KMS-11 (cell line): ENCODE results near the gene IGFBP3.

ENCODE experiments used
- H2AFZ ChIP-seq: fragments of 200-600 bp; sonication (generic); 2 replicates; pipeline ENCODE4 v1.6.1; 2016; ENCODE audit warnings: antibody characterized with exemption, mixed run types, low read depth
- H3K27ac ChIP-seq: fragments of 200-600 bp; sonication (generic); 2 replicates; pipeline ENCODE4 v1.6.1; 2016; ENCODE audit warnings: mild to moderate bottlenecking, mixed run types
- H3K27me3 ChIP-seq: fragments of 200-600 bp; sonication (generic); 2 replicates; pipeline ENCODE4 v1.6.1; 2017; ENCODE audit warnings: mild to moderate bottlenecking, low read depth, mixed run types, moderate library complexity; ENCODE audit not compliant: insufficient read depth
- H3K36me3 ChIP-seq: fragments of 200-600 bp; sonication (generic); 2 replicates; pipeline ENCODE4 v1.6.1; 2017; ENCODE audit warnings: mild to moderate bottlenecking, mixed run types; ENCODE audit not compliant: insufficient read depth
- H3K4me1 ChIP-seq: fragments of 200-600 bp; sonication (generic); 2 replicates; pipeline ENCODE4 v1.6.1; 2016; ENCODE audit warnings: mild to moderate bottlenecking, low read depth, mixed run types; ENCODE audit not compliant: poor library complexity, severe bottlenecking
- H3K4me2 ChIP-seq: fragments of 200-600 bp; sonication (generic); 2 replicates; pipeline ENCODE4 v1.7.0; 2016; ENCODE audit warnings: mild to moderate bottlenecking, mixed run types
- H3K4me3 ChIP-seq: fragments of 200-600 bp; sonication (generic); IDR thresholded peaks from 2 replicates; pipeline ENCODE4 v1.6.1; 2017; ENCODE audit warnings: low read depth, low read length, mixed read lengths; ENCODE audit not compliant: insufficient read depth
- H3K79me2 ChIP-seq: fragments of 200-600 bp; sonication (generic); 2 replicates; pipeline ENCODE4 v1.6.1; 2016; ENCODE audit warnings: low read depth, mixed run types; ENCODE audit not compliant: insufficient read depth
- H3K9ac ChIP-seq: fragments of 200-600 bp; sonication (generic); 2 replicates; pipeline ENCODE4 v1.6.1; 2016; ENCODE audit warnings: mild to moderate bottlenecking, mixed run types
- H4K20me1 ChIP-seq: fragments of 200-600 bp; sonication (generic); 2 replicates; pipeline ENCODE4 v1.6.1; 2016; ENCODE audit warnings: mild to moderate bottlenecking, mixed run types; ENCODE audit not compliant: insufficient read depth
- TF ChIP-seq, protein P1 (sequence below): fragments of 200-600 bp; sonication (generic); conservative IDR thresholded peaks from 2 replicates; pipeline ENCODE4 v1.6.1; 2017; ENCODE audit warnings: low read depth, mild to moderate bottlenecking, antibody characterized with exemption, low read length, moderate library complexity, mixed read lengths

Gene IGFBP3

GRCh38 chr7:45876519-45876918 lies 44.6 kb downstream of the IGFBP3 start:
- no peaks in the 10 kb centered on the region for H3K36me3 ChIP-seq
- no peaks in the 10 kb centered on the region for H4K20me1 ChIP-seq
- H3K9ac ChIP-seq, result no peak overlapping the region
- no peak overlapping the region for H3K4me3 ChIP-seq
- H3K4me1 ChIP-seq, result no peaks in the 10 kb centered on the region
- H3K27me3 ChIP-seq, result no peaks in the 10 kb centered on the region
- no peak overlapping the region for H3K4me2 ChIP-seq
- H3K27ac ChIP-seq, result no peak overlapping the region
- H3K79me2 ChIP-seq, result no peaks in the 10 kb centered on the region
- no peak overlapping the region for H2AFZ ChIP-seq
- TF ChIP-seq, protein P1, sequence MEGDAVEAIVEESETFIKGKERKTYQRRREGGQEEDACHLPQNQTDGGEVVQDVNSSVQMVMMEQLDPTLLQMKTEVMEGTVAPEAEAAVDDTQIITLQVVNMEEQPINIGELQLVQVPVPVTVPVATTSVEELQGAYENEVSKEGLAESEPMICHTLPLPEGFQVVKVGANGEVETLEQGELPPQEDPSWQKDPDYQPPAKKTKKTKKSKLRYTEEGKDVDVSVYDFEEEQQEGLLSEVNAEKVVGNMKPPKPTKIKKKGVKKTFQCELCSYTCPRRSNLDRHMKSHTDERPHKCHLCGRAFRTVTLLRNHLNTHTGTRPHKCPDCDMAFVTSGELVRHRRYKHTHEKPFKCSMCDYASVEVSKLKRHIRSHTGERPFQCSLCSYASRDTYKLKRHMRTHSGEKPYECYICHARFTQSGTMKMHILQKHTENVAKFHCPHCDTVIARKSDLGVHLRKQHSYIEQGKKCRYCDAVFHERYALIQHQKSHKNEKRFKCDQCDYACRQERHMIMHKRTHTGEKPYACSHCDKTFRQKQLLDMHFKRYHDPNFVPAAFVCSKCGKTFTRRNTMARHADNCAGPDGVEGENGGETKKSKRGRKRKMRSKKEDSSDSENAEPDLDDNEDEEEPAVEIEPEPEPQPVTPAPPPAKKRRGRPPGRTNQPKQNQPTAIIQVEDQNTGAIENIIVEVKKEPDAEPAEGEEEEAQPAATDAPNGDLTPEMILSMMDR, result no peak

GRCh38 chr7:45874408-45875131 lies 46.5 kb downstream of the IGFBP3 start:
- Histone ChIP-seq H2AFZ (no peak overlapping the region), H3K4me3 (no peak overlapping the region), H3K79me2 (no peaks in the 10 kb centered on the region), H4K20me1 (no peaks in the 10 kb centered on the region), H3K4me1 (no peaks in the 10 kb centered on the region), H3K4me2 (no peak overlapping the region), H3K9ac (no peak overlapping the region), H3K27me3 (no peaks in the 10 kb centered on the region), H3K36me3 (no peaks in the 10 kb centered on the region), H3K27ac (no peak overlapping the region)
- TF ChIP-seq, protein P1, result no peak

GRCh38 chr7:45873355-45873754 lies 47.7 kb downstream of the IGFBP3 start:
- no peaks in the 10 kb centered on the region for H3K27me3 ChIP-seq
- no peaks in the 10 kb centered on the region for H3K79me2 ChIP-seq
- no peak overlapping the region for H2AFZ ChIP-seq
- H4K20me1 ChIP-seq, result no peaks in the 10 kb centered on the region
- no peaks in the 10 kb centered on the region for H3K36me3 ChIP-seq
- H3K9ac ChIP-seq, result no peak overlapping the region
- no peak overlapping the region for H3K4me2 ChIP-seq
- H3K4me1 ChIP-seq, result no peaks in the 10 kb centered on the region
- no peak overlapping the region for H3K4me3 ChIP-seq
- no peak overlapping the region for H3K27ac ChIP-seq
- TF ChIP-seq, protein P1, result no peak

GRCh38 chr7:45873035-45873354 lies 48.1 kb downstream of the IGFBP3 start, which contains the start of gene CCDC201:
CCDC201 (minus strand) TSS chr7:45873082; CDS start chr7:45873007, 75 bp downstream.
- TF ChIP-seq, protein P1, result no peak
- H4K20me1 ChIP-seq, result no peaks in the 10 kb centered on the region
- H3K79me2 ChIP-seq, result no peaks in the 10 kb centered on the region
- no peaks in the 10 kb centered on the region for H3K36me3 ChIP-seq
- H2AFZ ChIP-seq, result no peak within 1 kb of the TSS
- no peak within 1 kb of the TSS for H3K4me3 ChIP-seq
- H3K4me2 ChIP-seq, result no peak within 1 kb of the TSS
- no peak within 1 kb of the TSS for H3K27ac ChIP-seq
- H3K4me1 ChIP-seq, result no peaks in the 10 kb centered on the region
- no peak within 1 kb of the TSS for H3K9ac ChIP-seq
- H3K27me3 ChIP-seq, result no peaks in the 10 kb centered on the region
